K562 (cell line): ENCODE data around the gene NLRP6. TPM values are rescaled to one million over a fixed set of nuclear protein-coding genes. Genes with fewer than 3 reads are reported as not detected.
A peak's percentile ranks its signal among the peaks of the same experiment; 100 is the strongest.

Experiments
- BDP1 ChIP-seq: IDR thresholded peaks from 3 replicates; pipeline ENCODE4 v1.6.1; 2011; ENCODE audit not compliant: insufficient read length, insufficient read depth
- E2F4 ChIP-seq: sonication (generic); formaldehyde crosslinking; IDR thresholded peaks from 2 replicates; pipeline ENCODE4 v1.8.0; 2022; ENCODE audit warnings: mild to moderate bottlenecking, low read depth, missing genetic modification reagents
- E2F6 ChIP-seq, 2 experiments: IDR thresholded peaks; 2 replicates each; pipeline ENCODE4 v1.6.1; 2011; ENCODE audit warnings: borderline replicate concordance in 1 of 2, control low read depth in 1 of 2, low read depth in 1 of 2, low read length in 1 of 2, mild to moderate bottlenecking in 1 of 2, mixed read lengths in 1 of 2, moderate library complexity in 1 of 2; ENCODE audit not compliant: insufficient read depth in 1 of 2, insufficient read length in 1 of 2, poor library complexity in 1 of 2, severe bottlenecking in 1 of 2; ENCODE audit errors: extremely low read depth in 1 of 2
- EGR1 ChIP-seq: fragments of 450-650 bp; conservative IDR thresholded peaks from 2 replicates; pipeline ENCODE4 v1.6.1; 2017; ENCODE audit warnings: mild to moderate bottlenecking
- EP400 ChIP-seq: fragments of 450-650 bp; IDR thresholded peaks from 2 replicates; pipeline ENCODE4 v1.6.1; 2017; ENCODE audit warnings: antibody characterized with exemption, mild to moderate bottlenecking, moderate library complexity
- FOXK2 ChIP-seq, 2 experiments: fragments of 450-650 bp; IDR thresholded peaks in 1 of 2; conservative IDR thresholded peaks in 1 of 2; 2 replicates each; pipeline ENCODE4 v1.6.1; 2016; ENCODE audit warnings: low read depth in 2 of 2, mild to moderate bottlenecking in 1 of 2
- FOXP4 ChIP-seq: sonication (generic); formaldehyde crosslinking; IDR thresholded peaks from 2 replicates; pipeline ENCODE4 v1.8.0; 2022; ENCODE audit warnings: mild to moderate bottlenecking, missing genetic modification reagents, borderline replicate concordance
- GABPA ChIP-seq: fragments of 200-800 bp; sonication (Bioruptor generic); conservative IDR thresholded peaks from 2 replicates; pipeline ENCODE4 v1.6.1; 2016; ENCODE audit warnings: low read depth, missing genetic modification characterization, missing compliant biosample characterization
- KLF13 ChIP-seq: fragments of 450-650 bp; IDR thresholded peaks from 2 replicates; pipeline ENCODE4 v1.6.1; 2016; ENCODE audit warnings: missing genetic modification characterization, low read depth, mild to moderate bottlenecking, missing compliant biosample characterization, moderate library complexity, borderline replicate concordance
- NCOA4 ChIP-seq: fragments of 450-650 bp; IDR thresholded peaks from 2 replicates; pipeline ENCODE4 v1.6.1; 2018; ENCODE audit warnings: mild to moderate bottlenecking; ENCODE audit not compliant: partially characterized antibody
- NFIX ChIP-seq: fragments of 250-450 bp; sonication (Bioruptor Pico); IDR thresholded peaks from 2 replicates; pipeline ENCODE4 v1.4.0; 2020; ENCODE audit warnings: low read depth, mild to moderate bottlenecking, moderate library complexity
- NR2C2 ChIP-seq, 2 experiments: fragments of 200-800 bp in 1 of 2; sonication (Bioruptor generic) in 1 of 2; sonication (generic) in 1 of 2; formaldehyde crosslinking in 1 of 2; IDR thresholded peaks; 2 replicates each; pipeline versions ENCODE4 v1.6.1 to v1.8.0; 2016 to 2022; ENCODE audit warnings: mild to moderate bottlenecking in 1 of 2, missing compliant biosample characterization in 1 of 2, missing genetic modification characterization in 1 of 2, missing genetic modification reagents in 1 of 2
- RAD21 ChIP-seq, 2 experiments: fragments of 250-450 bp in 1 of 2; fragments of 450-650 bp in 1 of 2; sonication (Bioruptor Pico) in 1 of 2; formaldehyde crosslinking in 1 of 2; IDR thresholded peaks in 1 of 2; conservative IDR thresholded peaks in 1 of 2; 2 replicates each; pipeline versions ENCODE4 v1.4.0 to v1.8.0; 2020 to 2022; ENCODE audit warnings: mild to moderate bottlenecking in 2 of 2, moderate library complexity in 1 of 2
- RBM14 ChIP-seq: fragments of 200-400 bp; formaldehyde crosslinking; IDR thresholded peaks from 2 replicates; pipeline ENCODE4 v1.6.1; 2018; ENCODE audit warnings: low read depth, mild to moderate bottlenecking, low read length, moderate library complexity, borderline replicate concordance; ENCODE audit not compliant: insufficient read depth
- ZC3H4 ChIP-seq: sonication (generic); formaldehyde crosslinking; IDR thresholded peaks from 2 replicates; pipeline ENCODE4 v1.9.0; 2021; ENCODE audit warnings: missing genetic modification reagents, borderline replicate concordance
- ZNF12 ChIP-seq: sonication (generic); formaldehyde crosslinking; IDR thresholded peaks from 2 replicates; pipeline ENCODE4 v1.4.0; 2020; ENCODE audit warnings: mild to moderate bottlenecking, missing genetic modification reagents
- ZSCAN32 ChIP-seq: fragments of 450-650 bp; formaldehyde crosslinking; IDR thresholded peaks from 2 replicates; pipeline ENCODE4 v1.4.0; 2020; ENCODE audit warnings: mild to moderate bottlenecking, moderate library complexity
- polyA plus RNA-seq, 8 experiments: library from polyadenylated mRNA; depleted of rRNA in 4 of 8; stranded (reverse) in 5 of 8; unstranded in 3 of 8; fragments of >200 nt; fragmentation: Nextera tagmentation in 2 of 8; fragmentation: Illumina TruSeq in 1 of 8; extraction: Ambion mirVana in 2 of 8; extraction: Trizol in 1 of 8; gene quantifications; 2 replicates each; pipeline versions ENCODE4 v1.2.1 to v1.2.3, GENCODE V29; 2011 to 2014; ENCODE audit warnings: inconsistent platforms in 1 of 8, missing spikeins in 1 of 8
- total RNA-seq, 7 experiments: library from RNA; depleted of rRNA in 6 of 7; stranded (reverse); fragments of >200 nt in 6 of 7; fragmentation: Illumina TruSeq in 2 of 7; extraction: Trizol in 2 of 7; gene quantifications; 2 replicates each; pipeline versions ENCODE4 v1.2.1 to v1.2.3, GENCODE V29; 2011 to 2021; ENCODE audit warnings: low replicate concordance in 1 of 7

NLRP6 gene
- total and polyA plus RNA-seq, 9 of the 15 experiments (the other 6 are each of a cell fraction or from before 2014, with no cell fraction given): 0.03 to 0.18 (median 0.15) TPM; not detected in 5

- TF ChIP-seq E2F4 (CRISPR knock-in tag) (no peak), RBM14 (no peak), NCOA4 (no peak), EGR1 (0 out of 2 replicates have a peak, but pooled peaks have one; percentile 76), BDP1 (no peak), EP400 (peak; percentile 79; the same call in 1 of the 2 replicates), E2F6 (IDR thresholded peaks at IDR 0.05; ENCODE audit: borderline replicate concordance in 1 of 2, extremely low read depth in 1 of 2, insufficient read depth in 1 of 2, insufficient read length in 1 of 2, low read depth in 1 of 2, low read length in 1 of 2, poor library complexity in 1 of 2, severe bottlenecking in 1 of 2) (peak; percentile 48 to 77), FOXK2 (conservative IDR thresholded peaks at IDR 0.05 in 1 of 2, IDR thresholded peaks at IDR 0.05 in 1 of 2; ENCODE audit: low read depth in 2 of 2) (peak; percentile 29 to 34; a peak in 1 of 4 replicates), FOXP4 (no peak), RAD21 (CRISPR knock-in tag; conservative IDR thresholded peaks at IDR 0.05 in 1 of 2, IDR thresholded peaks at IDR 0.05 in 1 of 2) (no peak), ZSCAN32 (CRISPR knock-in tag) (no peak), ZC3H4 (CRISPR knock-in tag) (no peak; the same call in 1 of the 2 replicates), NFIX (CRISPR knock-in tag) (no peak), KLF13 (tag) (0 out of 2 replicates have a peak, but pooled peaks have one; percentile 27), ZNF12 (CRISPR knock-in tag) (0 out of 2 replicates have a peak, but pooled peaks have one; percentile 16), GABPA (tag) (peak; percentile 96), NR2C2 (CRISPR knock-in tag; IDR thresholded peaks at IDR 0.05) (peak; percentile 9; the same call in 1 of the 2 replicates), NR2C2 (tag; IDR thresholded peaks at IDR 0.05) (peak; percentile 92)
These were observed 41.1 kb upstream of the NLRP6 start, which contains the start of gene PSMD13 (continued) for GRCh38 chr11:236774-237767.
